22Rv1 (cell line): ENCODE data around the gene SLC16A2.

Source experiments
- ZFX ChIP-seq: fragments of 450-650 bp; IDR thresholded peaks from 2 replicates; pipeline ENCODE4 v1.6.1; 2017; ENCODE audit warnings: antibody characterized with exemption, borderline replicate concordance
- TF ChIP-seq, protein P1 (sequence below): fragments of 450-650 bp; IDR thresholded peaks from 2 replicates; pipeline ENCODE4 v1.5.1; 2017; ENCODE audit warnings: mild to moderate bottlenecking

DNA sequence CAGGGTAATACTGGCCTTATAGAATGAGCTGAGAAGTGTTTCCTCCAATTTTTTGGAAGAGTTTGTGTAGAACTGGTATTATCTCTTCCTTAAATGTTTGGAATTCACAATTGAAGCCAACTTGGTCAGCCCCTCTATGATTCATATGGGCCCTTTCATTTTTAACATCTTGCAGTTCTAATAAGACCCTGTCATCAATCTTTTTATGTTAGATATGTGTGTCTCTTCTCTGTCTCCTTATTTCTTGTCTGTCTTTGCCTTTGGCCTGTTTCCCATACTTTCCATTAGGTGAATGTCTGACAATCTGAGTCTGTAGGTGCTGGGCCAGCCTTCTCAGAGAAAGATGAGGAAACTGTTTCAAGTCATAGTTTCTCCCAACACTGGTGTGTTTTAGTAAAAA is 88.7 kb downstream of the SLC16A2 start:
- TF ChIP-seq, protein P1, sequence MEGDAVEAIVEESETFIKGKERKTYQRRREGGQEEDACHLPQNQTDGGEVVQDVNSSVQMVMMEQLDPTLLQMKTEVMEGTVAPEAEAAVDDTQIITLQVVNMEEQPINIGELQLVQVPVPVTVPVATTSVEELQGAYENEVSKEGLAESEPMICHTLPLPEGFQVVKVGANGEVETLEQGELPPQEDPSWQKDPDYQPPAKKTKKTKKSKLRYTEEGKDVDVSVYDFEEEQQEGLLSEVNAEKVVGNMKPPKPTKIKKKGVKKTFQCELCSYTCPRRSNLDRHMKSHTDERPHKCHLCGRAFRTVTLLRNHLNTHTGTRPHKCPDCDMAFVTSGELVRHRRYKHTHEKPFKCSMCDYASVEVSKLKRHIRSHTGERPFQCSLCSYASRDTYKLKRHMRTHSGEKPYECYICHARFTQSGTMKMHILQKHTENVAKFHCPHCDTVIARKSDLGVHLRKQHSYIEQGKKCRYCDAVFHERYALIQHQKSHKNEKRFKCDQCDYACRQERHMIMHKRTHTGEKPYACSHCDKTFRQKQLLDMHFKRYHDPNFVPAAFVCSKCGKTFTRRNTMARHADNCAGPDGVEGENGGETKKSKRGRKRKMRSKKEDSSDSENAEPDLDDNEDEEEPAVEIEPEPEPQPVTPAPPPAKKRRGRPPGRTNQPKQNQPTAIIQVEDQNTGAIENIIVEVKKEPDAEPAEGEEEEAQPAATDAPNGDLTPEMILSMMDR: no peak
- no peak for TF ChIP-seq ZFX
